Caco-2 (cell line): ENCODE data around the gene IPMK. TPM values are rescaled to one million over a fixed set of nuclear protein-coding genes. Genes with fewer than 3 reads are reported as not detected.

Source experiments
- Bru-seq: library from RNA; stranded (reverse); fragments of 400-500 nt; gene quantifications from one replicate; lab custom pipeline; 2021; lab: Mats Ljungman, UMichigan
- BruChase-seq, 2 experiments: library from RNA; stranded (reverse); fragments of 400-500 nt; gene quantifications; one replicate each; lab custom pipeline; 2021; lab: Mats Ljungman, UMichigan
- BruUV-seq: library from RNA; stranded (reverse); fragments of 400-500 nt; replicated peaks from 2 replicates; lab custom pipeline; 2021; lab: Mats Ljungman, UMichigan
- CTCF ChIA-PET: fragments of 300-600 bp; sonication (Branson Sonifier 250); formaldehyde crosslinking; loops from one replicate; lab custom pipeline; 2022; ENCODE audit warnings: antibody characterized with exemption; lab: Charles Lee
- POLR2A ChIA-PET: fragments of 300-600 bp; sonication (Branson Sonifier 250); formaldehyde crosslinking; loops from one replicate; lab custom pipeline; 2022; ENCODE audit warnings: antibody characterized with exemption; lab: Charles Lee
- DNase-seq, 2 experiments: peaks; one replicate each; pipeline versions ENCODE4 v3.0.0 to v3.0.0-alpha.2; 2020 to 2022
- H3K27me3 ChIP-seq: replicated peaks from 2 replicates; pipeline ENCODE4 v1.6.0; 2011; ENCODE audit warnings: low read length; ENCODE audit not compliant: control insufficient read depth, insufficient read depth
- H3K36me3 ChIP-seq: 2 replicates; pipeline ENCODE4 v1.5.1; 2011; ENCODE audit warnings: low read length; ENCODE audit not compliant: control insufficient read depth, insufficient read depth
- H3K4me1 ChIP-seq: fragments of 250-450 bp; sonication (Bioruptor Pico); 2 replicates; pipeline ENCODE4 v1.5.1; 2020; ENCODE audit warnings: mild to moderate bottlenecking
- H3K4me3 ChIP-seq: 2 replicates; pipeline ENCODE4 v1.5.1; 2011; ENCODE audit warnings: low read depth, mild to moderate bottlenecking, control low read depth, low read length
- H3K9me3 ChIP-seq: fragments of 250-450 bp; sonication (Bioruptor Pico); 2 replicates; pipeline ENCODE4 v1.5.1; 2020; ENCODE audit warnings: mild to moderate bottlenecking, moderate library complexity
- H3K27ac Mint-ChIP-seq: one replicate; pipeline ENCODE4 v1.8.0; 2022; ENCODE audit warnings: mixed read lengths; ENCODE audit not compliant: unreplicated experiment
- H3K27me3 Mint-ChIP-seq: one replicate; pipeline ENCODE4 v1.8.0; 2022; ENCODE audit warnings: mixed read lengths; ENCODE audit not compliant: insufficient read depth, unreplicated experiment
- H3K36me3 Mint-ChIP-seq: one replicate; pipeline ENCODE4 v1.8.0; 2022; ENCODE audit warnings: mild to moderate bottlenecking, mixed read lengths; ENCODE audit not compliant: insufficient read depth, unreplicated experiment
- H3K4me1 Mint-ChIP-seq: one replicate; pipeline ENCODE4 v1.8.0; 2022; ENCODE audit warnings: low read depth, mixed read lengths; ENCODE audit not compliant: unreplicated experiment
- H3K4me3 Mint-ChIP-seq: one replicate; pipeline ENCODE4 v1.8.0; 2022; ENCODE audit warnings: mild to moderate bottlenecking, moderate library complexity, mixed read lengths; ENCODE audit not compliant: unreplicated experiment
- H3K9me3 Mint-ChIP-seq: one replicate; pipeline ENCODE4 v1.8.0; 2022; ENCODE audit warnings: mixed read lengths; ENCODE audit not compliant: unreplicated experiment
- CTCF ChIP-seq, 2 experiments: fragments of 200-600 bp in 1 of 2; IDR thresholded peaks; 1 replicate in 1 of 2; 2 replicates in 1 of 2; pipeline versions ENCODE4 v1.5.1 to v1.8.0; 2011 to 2022; ENCODE audit warnings: antibody characterized with exemption in 1 of 2, control low read depth in 1 of 2, inconsistent platforms in 1 of 2, low read depth in 1 of 2, low read length in 1 of 2, mild to moderate bottlenecking in 1 of 2, moderate library complexity in 1 of 2; ENCODE audit not compliant: insufficient read depth in 1 of 2, severe bottlenecking in 1 of 2, unreplicated experiment in 1 of 2
- intact Hi-C: fragments of 100-400 bp; cut with micrococcal nuclease; formaldehyde crosslinking; loops from one replicate; pipeline ENCODE4 v1.10.0; 2022; ENCODE audit not compliant: unreplicated experiment
- long read RNA-seq: library from polyadenylated mRNA; stranded (forward); transcript quantifications from one replicate; pipeline ENCODE4 v2.0.0, GENCODE V29; 2022
- total RNA-seq: library from RNA; stranded (reverse); gene quantifications from 2 replicates; pipeline ENCODE4 v1.2.3, GENCODE V29; 2022

Gene IPMK
- total RNA-seq (18.0 and 18.3 TPM in 2 replicates), Bru-seq, nascent RNA (percentile 88 among the genes with signal in this experiment), BruChase-seq, experiment 1, labeled RNA remaining after a 2-hour chase (percentile 93 among the genes with signal in this experiment), BruChase-seq, experiment 2, labeled RNA remaining after a 6-hour chase (percentile 85 among the genes with signal in this experiment)
- long read RNA-seq, full-length matches to known transcripts: 11 of 20 reads
- long read RNA-seq, partial matches to known transcripts: 3 of 20 reads
- long read RNA-seq, other reads (novel, unspliced or antisense): 6 of 20 reads

GRCh38 chr10:58267713-58268453 is at the start of gene IPMK:
IPMK (minus strand) TSS chr10:58267894; CDS start chr10:58267611, 283 bp downstream.
- peak within 1 kb of the TSS; percentile 100 for H3K4me3 ChIP-seq
- peaks cover 18% of the 10 kb centered on the region for H3K4me1 ChIP-seq
- Mint-ChIP-seq H3K27ac (peak within 1 kb of the TSS; percentile 98), H3K4me1 (peaks cover 7% of the 10 kb centered on the region), H3K36me3 (peaks cover 29% of the 10 kb centered on the region), H3K4me3 (peak within 1 kb of the TSS; percentile 96), H3K9me3 (no peaks in the 10 kb centered on the region), H3K27me3 (no peaks in the 10 kb centered on the region)
- no peaks in the 10 kb centered on the region for H3K27me3 ChIP-seq
- TF ChIP-seq CTCF (IDR thresholded peaks at IDR 0.05; ENCODE audit: insufficient read depth in 1 of 2, low read depth in 1 of 2, low read length in 1 of 2, severe bottlenecking in 1 of 2, unreplicated experiment in 1 of 2): no peak
- H3K36me3 ChIP-seq: no peaks in the 10 kb centered on the region; the same call in 1 of the 2 replicates
- H3K9me3 ChIP-seq: no peaks in the 10 kb centered on the region
- DNase-seq: peak; percentile 97 to 99
- no TSS peak for BruUV-seq
- POLR2A ChIA-PET: interaction anchor here (0.5 to 1.8 kb wide), 9 partner anchors 10 to 368 kb away, joined by 3 to 7 read pairs (median 3); no protein-coding TSS in a partner anchor
- CTCF ChIA-PET: interaction anchor here (1.1 to 2.7 kb wide), 5 partner anchors 23 to 117 kb away, joined by 3 to 21 read pairs (median 9); partner anchors contain the start of gene TFAM
- intact Hi-C loops: loop anchor here (1.0 kb wide), 2 partner anchors 12 to 29 kb away; no protein-coding TSS in a partner anchor

GRCh38 chr10:58316874-58317273 is 49.2 kb upstream of the IPMK start:
- peaks cover 3% of the 10 kb centered on the region for H3K27me3 Mint-ChIP-seq
- POLR2A ChIA-PET: no interaction called here
- no peaks in the 10 kb centered on the region for H3K9me3 Mint-ChIP-seq
- no peak overlapping the region for H3K4me3 ChIP-seq
- H3K27me3 ChIP-seq: 0 out of 2 replicates have a peak, but pooled peaks cover 1% of the 10 kb centered on the region
- CTCF ChIA-PET: no interaction called here
- H3K9me3 ChIP-seq: no peaks in the 10 kb centered on the region
- no peak for TF ChIP-seq CTCF (IDR thresholded peaks at IDR 0.05; ENCODE audit: insufficient read depth in 1 of 2, low read depth in 1 of 2, low read length in 1 of 2, severe bottlenecking in 1 of 2, unreplicated experiment in 1 of 2)
- BruUV-seq: no TSS peak
- H3K36me3 Mint-ChIP-seq: no peaks in the 10 kb centered on the region
- no peaks in the 10 kb centered on the region for H3K36me3 ChIP-seq
- H3K4me1 ChIP-seq: no peaks in the 10 kb centered on the region
- no peak overlapping the region for H3K27ac Mint-ChIP-seq
- intact Hi-C loops: no loop called here
- no peak for DNase-seq
- H3K4me3 Mint-ChIP-seq: no peak overlapping the region
- no peaks in the 10 kb centered on the region for H3K4me1 Mint-ChIP-seq

GRCh38 chr10:58311026-58311425 is 43.3 kb upstream of the IPMK start:
- TF ChIP-seq CTCF (IDR thresholded peaks at IDR 0.05; ENCODE audit: insufficient read depth in 1 of 2, low read depth in 1 of 2, low read length in 1 of 2, severe bottlenecking in 1 of 2, unreplicated experiment in 1 of 2): no peak
- H3K36me3 Mint-ChIP-seq: no peaks in the 10 kb centered on the region
- peaks cover 3% of the 10 kb centered on the region for H3K4me1 Mint-ChIP-seq
- ChIA-PET POLR2A (no interaction called here), CTCF (no interaction called here)
- no peak overlapping the region for H3K4me3 ChIP-seq
- H3K4me1 ChIP-seq: 0 out of 2 replicates have a peak, but pooled peaks cover 3% of the 10 kb centered on the region
- H3K36me3 ChIP-seq: no peaks in the 10 kb centered on the region
- H3K9me3 ChIP-seq: no peaks in the 10 kb centered on the region
- H3K27me3 Mint-ChIP-seq: peaks cover 3% of the 10 kb centered on the region
- H3K27ac Mint-ChIP-seq: no peak overlapping the region
- 0 out of 2 replicates have a peak, but pooled peaks cover 1% of the 10 kb centered on the region for H3K27me3 ChIP-seq
- no peak for DNase-seq
- intact Hi-C loops: no loop called here
- no peaks in the 10 kb centered on the region for H3K9me3 Mint-ChIP-seq
- H3K4me3 Mint-ChIP-seq: no peak overlapping the region
- BruUV-seq: no TSS peak
